Measurements from ENCODE around the gene SMIM9.

DNA sequence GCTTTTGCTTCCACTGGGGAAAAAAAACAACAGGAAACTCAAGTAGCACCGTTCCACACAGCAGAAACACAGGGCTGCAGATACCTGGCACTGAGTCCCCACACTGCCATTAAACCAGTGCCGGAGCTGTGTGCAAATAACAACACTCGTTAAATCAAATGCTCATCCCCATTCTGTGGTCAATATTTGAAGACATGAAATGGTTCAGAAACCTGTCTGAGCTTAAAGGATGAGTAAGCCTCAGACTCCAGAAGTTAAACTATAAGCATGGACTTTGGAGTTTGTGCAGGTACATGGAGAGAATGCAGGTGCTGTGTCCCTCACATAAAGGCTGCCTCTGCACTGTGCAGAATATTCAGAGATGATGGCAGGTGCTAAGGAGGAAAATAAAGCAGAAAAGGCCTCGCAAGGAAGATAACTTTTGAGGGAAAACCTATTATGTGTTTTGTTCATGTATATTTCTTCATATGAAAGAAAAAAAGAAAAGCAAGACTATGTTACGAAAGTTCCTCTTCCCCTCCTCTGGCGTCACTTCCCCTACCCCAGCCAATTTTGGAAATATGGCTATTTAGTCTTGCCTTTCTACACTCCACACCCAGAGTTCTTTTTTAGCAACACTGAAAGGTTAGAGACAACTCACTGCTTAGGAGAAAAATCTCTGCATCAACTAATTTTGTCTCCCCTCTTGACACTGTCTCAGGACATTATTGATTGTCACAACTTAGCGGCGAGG, 33.8 kb downstream of the SMIM9 start:
- TF ChIP-seq, protein P1, sequence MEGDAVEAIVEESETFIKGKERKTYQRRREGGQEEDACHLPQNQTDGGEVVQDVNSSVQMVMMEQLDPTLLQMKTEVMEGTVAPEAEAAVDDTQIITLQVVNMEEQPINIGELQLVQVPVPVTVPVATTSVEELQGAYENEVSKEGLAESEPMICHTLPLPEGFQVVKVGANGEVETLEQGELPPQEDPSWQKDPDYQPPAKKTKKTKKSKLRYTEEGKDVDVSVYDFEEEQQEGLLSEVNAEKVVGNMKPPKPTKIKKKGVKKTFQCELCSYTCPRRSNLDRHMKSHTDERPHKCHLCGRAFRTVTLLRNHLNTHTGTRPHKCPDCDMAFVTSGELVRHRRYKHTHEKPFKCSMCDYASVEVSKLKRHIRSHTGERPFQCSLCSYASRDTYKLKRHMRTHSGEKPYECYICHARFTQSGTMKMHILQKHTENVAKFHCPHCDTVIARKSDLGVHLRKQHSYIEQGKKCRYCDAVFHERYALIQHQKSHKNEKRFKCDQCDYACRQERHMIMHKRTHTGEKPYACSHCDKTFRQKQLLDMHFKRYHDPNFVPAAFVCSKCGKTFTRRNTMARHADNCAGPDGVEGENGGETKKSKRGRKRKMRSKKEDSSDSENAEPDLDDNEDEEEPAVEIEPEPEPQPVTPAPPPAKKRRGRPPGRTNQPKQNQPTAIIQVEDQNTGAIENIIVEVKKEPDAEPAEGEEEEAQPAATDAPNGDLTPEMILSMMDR (IDR thresholded peaks at IDR 0.05) = no peak
- no peak for TF ChIP-seq POLR2A (IDR thresholded peaks at IDR 0.05)
